DMS53 treated with DMSO at 0.1 percent for 48 hours (cell line): ENCODE results near the gene CTSC.

Source experiments
- DNase-seq: peaks from one replicate; lab custom pipeline; 2025; ENCODE audit not compliant: unreplicated experiment; lab: John Stamatoyannopoulos, UW

The CTSC gene

GRCh38 chr11:88337181-88337986 lies at the start of gene CTSC:
CTSC (minus strand) TSS chr11:88337736; CDS start chr11:88337672, 64 bp downstream.
- peak; percentile 94 for DNase-seq

- DNase-seq, result no peak
Measured at GRCh38 chr11:88384669-88385005, 47.1 kb upstream of the CTSC start.

- DNase-seq, result peak; percentile 21
Measured at GRCh38 chr11:88384004-88384668, 46.6 kb upstream of the CTSC start.

- peak; percentile 38 for DNase-seq
Measured at GRCh38 chr11:88383447-88383846, 45.9 kb upstream of the CTSC start.

GRCh38 chr11:88379130-88379529 lies 41.6 kb upstream of the CTSC start:
- no peak for DNase-seq

GRCh38 chr11:88378422-88379066 lies 41.0 kb upstream of the CTSC start:
- DNase-seq, result no peak

GRCh38 chr11:88377646-88378045 lies 40.1 kb upstream of the CTSC start:
- no peak for DNase-seq

GRCh38 chr11:88377144-88377543 lies 39.6 kb upstream of the CTSC start:
- DNase-seq, result no peak

GRCh38 chr11:88375927-88376470 lies 38.5 kb upstream of the CTSC start:
- DNase-seq, result no peak

- no peak for DNase-seq
Measured at GRCh38 chr11:88370782-88371181, 33.2 kb upstream of the CTSC start.

- no peak for DNase-seq
Measured at GRCh38 chr11:88367310-88367709, 29.8 kb upstream of the CTSC start.

- peak; percentile 52 for DNase-seq
Measured at GRCh38 chr11:88363648-88364065, 26.1 kb upstream of the CTSC start.

GRCh38 chr11:88363004-88363403 lies 25.5 kb upstream of the CTSC start:
- peak; percentile 78 for DNase-seq

- no peak for DNase-seq
Measured at GRCh38 chr11:88360141-88360540, 22.6 kb upstream of the CTSC start.

- no peak for DNase-seq
Measured at GRCh38 chr11:88359541-88359940, 22.0 kb upstream of the CTSC start.

- DNase-seq, result no peak
Measured at GRCh38 chr11:88359114-88359513, 21.6 kb upstream of the CTSC start.

GRCh38 chr11:88358040-88358431 lies 20.5 kb upstream of the CTSC start:
- no peak for DNase-seq

- peak; percentile 71 for DNase-seq
Measured at GRCh38 chr11:88357323-88358039, 19.9 kb upstream of the CTSC start.

GRCh38 chr11:88355887-88356286 lies 18.4 kb upstream of the CTSC start:
- DNase-seq, result no peak

- no peak for DNase-seq
Measured at GRCh38 chr11:88354912-88355311, 17.4 kb upstream of the CTSC start.

GRCh38 chr11:88353835-88354496 lies 16.4 kb upstream of the CTSC start:
- no peak for DNase-seq
